Measurements from ENCODE around the gene NTPCR.
"Not testable (repeated sequence)": the region's sequence is repeated elsewhere in the genome, so short reads cannot be mapped to it uniquely, and the experiment has no call there.

Gene NTPCR

GRCh38 chr1:232921381-232921780 is 29.0 kb upstream of the NTPCR start:
- Mint-ChIP-seq H3K4me3 (no peak overlapping the region), H3K27ac (no peak overlapping the region), H3K4me1 (peaks cover 27% of the 10 kb centered on the region), H3K9me3 (no peaks in the 10 kb centered on the region), H3K36me3 (no peaks in the 10 kb centered on the region)
- ATAC-seq = no peak
- no peak for DNase-seq (ENCODE audit: low spot score in 2 of 2)

DNA sequence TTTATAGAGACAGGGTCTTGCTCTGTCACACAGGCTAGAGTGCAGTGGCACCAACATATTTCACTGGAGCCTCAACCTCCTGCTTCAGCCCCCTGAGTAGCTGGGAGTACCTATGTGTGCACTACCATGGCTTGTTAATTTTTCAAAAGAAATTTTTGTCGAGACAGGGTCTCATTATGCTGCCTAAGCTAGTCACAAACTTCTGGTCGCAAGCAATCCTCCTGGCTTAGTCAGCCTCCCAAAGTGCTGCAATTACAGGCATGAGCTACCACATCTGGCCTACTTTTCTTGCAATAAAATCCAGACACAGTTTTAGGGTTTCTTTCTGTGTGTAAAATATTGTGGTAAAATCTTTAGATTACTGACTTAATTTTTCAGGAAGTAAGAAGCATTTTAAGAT is 27.9 kb upstream of the NTPCR start:
- no peaks in the 10 kb centered on the region for H3K9me3 Mint-ChIP-seq
- no peaks in the 10 kb centered on the region for H3K36me3 Mint-ChIP-seq
- no peak overlapping the region for H3K4me3 Mint-ChIP-seq
- H3K4me1 Mint-ChIP-seq = peaks cover 20% of the 10 kb centered on the region
- DNase-seq (ENCODE audit: low spot score in 2 of 2) (no peak), ATAC-seq (no peak)
- no peak overlapping the region for H3K27ac Mint-ChIP-seq

DNA sequence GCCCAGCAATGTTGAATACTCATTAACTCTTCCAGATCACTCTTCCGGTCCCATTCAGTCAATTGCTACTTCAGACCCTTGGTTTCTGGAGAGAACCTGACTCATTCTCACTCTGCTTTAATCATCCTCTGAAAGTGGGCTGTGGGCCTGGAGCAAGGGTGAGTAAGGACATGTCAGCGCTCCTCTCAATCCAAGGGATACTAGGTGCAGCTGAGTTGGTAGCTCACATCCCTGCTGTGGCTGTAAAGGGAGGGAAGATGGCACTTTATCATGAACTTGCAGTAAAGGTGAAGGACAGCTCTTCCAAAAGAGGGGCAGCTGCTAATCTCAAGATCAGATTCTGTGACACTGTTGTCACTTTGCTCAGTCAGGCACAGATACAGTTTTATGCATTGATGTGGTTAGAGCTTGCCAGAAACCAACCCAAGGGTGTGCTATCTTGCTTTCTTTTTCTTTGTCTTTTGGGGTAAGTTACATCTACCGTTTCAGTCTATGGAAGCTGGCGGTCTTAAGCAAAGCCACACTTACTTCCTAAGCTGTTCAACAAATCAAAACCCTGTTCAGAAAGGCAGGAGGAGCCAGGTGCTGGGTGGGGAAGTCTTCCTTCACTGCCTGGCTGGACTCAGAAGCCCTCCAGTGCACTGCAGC is 26.5 kb upstream of the NTPCR start:
- Mint-ChIP-seq H3K4me3 (peak overlapping the region; percentile 28), H3K27ac (peak overlapping the region; percentile 35), H3K36me3 (no peaks in the 10 kb centered on the region), H3K4me1 (peaks cover 19% of the 10 kb centered on the region), H3K9me3 (no peaks in the 10 kb centered on the region)
- DNase-seq (ENCODE audit: low spot score in 2 of 2) (peak; percentile 23 to 67), ATAC-seq (peak; percentile 98)

DNA sequence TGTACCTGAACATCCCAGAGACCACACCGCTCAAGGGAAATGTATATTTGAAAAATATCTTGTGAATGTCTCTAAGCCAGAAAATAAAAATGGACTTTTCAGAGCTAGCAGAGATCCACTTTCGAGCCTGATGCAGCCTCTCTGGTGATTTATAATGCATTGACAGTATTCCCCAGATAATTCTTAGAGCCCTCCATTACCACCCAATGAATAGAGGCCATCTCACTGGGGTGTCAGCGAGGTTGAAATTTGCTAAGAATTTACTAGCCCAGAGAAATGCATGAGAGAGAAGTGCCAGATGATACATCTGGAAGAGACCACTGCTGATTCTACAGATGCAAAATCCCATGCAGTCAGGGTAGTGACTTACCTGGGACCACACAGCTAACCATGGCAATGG is 25.5 kb upstream of the NTPCR start:
- Mint-ChIP-seq H3K36me3 (no peaks in the 10 kb centered on the region), H3K4me1 (peaks cover 19% of the 10 kb centered on the region), H3K27ac (no peak overlapping the region), H3K4me3 (no peak overlapping the region), H3K9me3 (no peaks in the 10 kb centered on the region)
- no peak for DNase-seq (ENCODE audit: low spot score in 2 of 2)
- no peak for ATAC-seq

DNA sequence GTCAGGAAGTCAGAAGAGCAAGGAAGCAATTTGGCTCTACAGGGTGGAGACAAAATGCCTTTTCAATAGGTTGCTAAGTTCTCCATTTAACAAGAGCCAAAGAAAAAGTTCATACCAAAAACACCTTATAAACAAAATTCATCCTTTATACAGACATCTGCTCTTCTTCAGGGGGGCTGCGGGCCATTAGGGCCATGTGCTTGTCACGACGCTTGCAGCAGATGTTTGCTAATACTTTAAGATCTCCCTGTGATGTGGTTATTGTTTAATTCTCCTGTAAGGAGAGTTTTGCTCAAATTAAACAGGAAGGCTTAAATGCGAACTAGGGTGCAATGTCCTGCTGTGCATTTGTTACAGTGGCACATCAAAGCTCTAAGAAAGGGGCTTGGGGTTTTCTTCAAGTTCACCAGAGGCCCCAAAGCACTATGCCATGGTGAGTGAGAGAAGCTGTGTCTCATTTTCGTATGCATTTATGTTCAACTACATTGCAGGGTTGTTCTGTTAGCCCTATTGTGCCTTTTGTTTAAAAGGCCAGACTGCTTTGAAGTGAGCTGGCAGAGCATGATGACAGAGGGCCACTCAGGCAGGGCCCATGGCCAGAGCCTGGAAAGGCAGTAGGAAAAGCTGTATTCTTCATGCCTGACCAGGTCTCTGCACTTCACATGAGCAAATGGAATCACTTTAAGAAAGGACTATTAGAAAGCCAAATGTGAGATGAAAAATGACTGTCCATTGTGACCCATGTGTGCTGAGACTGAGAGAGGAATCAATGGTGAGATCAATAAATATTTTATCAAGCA is 24.8 kb upstream of the NTPCR start:
- Mint-ChIP-seq H3K27ac (no peak overlapping the region), H3K36me3 (no peaks in the 10 kb centered on the region), H3K4me1 (peaks cover 19% of the 10 kb centered on the region), H3K4me3 (no peak overlapping the region), H3K9me3 (no peaks in the 10 kb centered on the region)
- DNase-seq (ENCODE audit: low spot score in 2 of 2) = no peak
- no peak for ATAC-seq

GRCh38 chr1:232927166-232927565 is 23.2 kb upstream of the NTPCR start:
- H3K36me3 Mint-ChIP-seq; ATAC-seq; H3K27ac Mint-ChIP-seq; H3K9me3 Mint-ChIP-seq; DNase-seq (ENCODE audit: low spot score in 2 of 2); H3K4me3 Mint-ChIP-seq: not testable (repeated sequence)
- H3K4me1 Mint-ChIP-seq = peaks cover 19% of the 10 kb centered on the region

DNA sequence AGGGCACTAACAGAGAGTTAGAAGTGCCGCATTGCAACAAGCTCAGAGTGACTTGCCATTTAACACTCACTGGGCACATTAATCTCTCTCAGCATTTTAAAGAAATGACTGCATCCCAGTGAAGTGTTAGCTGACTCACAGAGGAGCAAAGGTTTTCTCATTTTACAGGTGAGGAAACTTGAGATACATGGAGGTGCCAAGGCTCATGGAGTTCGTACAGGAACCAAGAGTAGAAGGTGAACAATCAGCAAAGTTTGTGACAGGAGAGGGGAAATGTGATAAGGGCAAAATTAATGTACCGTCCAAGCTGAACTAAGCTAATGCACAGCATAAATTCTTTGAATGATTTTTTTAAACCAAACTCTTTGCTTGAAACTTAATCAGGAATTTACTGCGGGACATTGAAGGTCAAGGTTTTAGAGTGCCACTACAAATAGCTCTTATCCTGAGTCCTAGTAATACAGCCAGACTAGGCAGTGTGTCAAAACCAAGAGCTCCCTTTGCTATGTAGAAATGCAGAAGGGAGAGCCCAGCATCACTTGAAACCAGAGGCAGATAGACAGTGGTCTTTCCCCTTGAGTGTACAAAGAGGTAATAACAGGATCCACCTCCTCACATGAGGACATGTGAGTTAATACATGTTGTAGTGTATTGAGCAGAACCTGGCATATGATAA is 22.4 kb upstream of the NTPCR start:
- Mint-ChIP-seq H3K9me3 (no peaks in the 10 kb centered on the region), H3K4me3 (no peak overlapping the region), H3K36me3 (no peaks in the 10 kb centered on the region), H3K27ac (no peak overlapping the region), H3K4me1 (peaks cover 16% of the 10 kb centered on the region)
- no peak for DNase-seq (ENCODE audit: low spot score in 2 of 2)
- ATAC-seq = no peak

DNA sequence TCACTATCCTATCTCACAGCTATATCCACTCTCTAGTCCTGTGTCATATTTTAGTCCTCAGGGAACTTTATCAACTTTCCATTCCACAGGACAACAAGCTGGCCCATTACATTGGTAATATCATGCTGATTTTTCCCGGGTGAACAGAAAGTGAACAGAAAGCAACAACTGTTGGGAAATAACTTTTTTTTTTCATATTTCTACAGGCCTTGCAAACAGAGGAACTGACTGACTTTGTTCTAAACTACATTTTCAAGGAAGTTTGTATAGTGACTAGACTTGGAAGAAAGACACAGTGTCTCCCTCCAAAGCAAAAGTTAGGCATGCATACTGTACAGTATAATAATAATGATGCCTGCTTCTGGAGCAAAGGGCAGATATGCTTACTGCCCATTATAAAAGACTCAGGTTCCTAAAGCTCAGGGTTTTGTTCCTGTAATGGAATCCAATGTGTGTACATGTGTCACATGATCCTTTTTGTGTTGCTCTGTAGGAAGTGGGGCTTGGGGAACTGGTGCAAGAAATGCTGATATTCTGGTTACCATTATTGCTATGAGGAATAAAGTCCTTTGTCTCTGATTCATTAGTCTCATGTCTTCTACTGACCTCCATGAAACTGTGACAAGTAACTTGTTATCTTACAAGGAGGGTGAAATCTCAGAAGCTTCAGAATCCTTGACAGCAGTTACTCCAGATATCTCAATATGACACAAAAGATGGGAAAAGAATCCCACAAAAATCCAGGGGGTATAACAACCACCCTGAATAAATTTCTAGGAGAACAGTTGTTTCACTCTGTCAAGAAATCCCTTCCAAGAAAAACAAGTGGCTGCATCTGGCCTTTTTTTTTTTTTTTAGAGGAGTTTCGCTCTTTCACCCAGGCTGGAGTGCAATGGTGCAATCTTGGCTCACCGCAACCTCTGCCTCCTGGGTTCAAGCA is 17.7 kb upstream of the NTPCR start:
- Mint-ChIP-seq H3K27ac (no peak overlapping the region), H3K4me3 (no peak overlapping the region), H3K4me1 (no peaks in the 10 kb centered on the region), H3K36me3 (no peaks in the 10 kb centered on the region), H3K9me3 (no peaks in the 10 kb centered on the region)
- DNase-seq (ENCODE audit: low spot score in 2 of 2) = no peak
- no peak for ATAC-seq

GRCh38 chr1:232936941-232937340 is 13.5 kb upstream of the NTPCR start:
- no peak overlapping the region for H3K27ac Mint-ChIP-seq

DNA sequence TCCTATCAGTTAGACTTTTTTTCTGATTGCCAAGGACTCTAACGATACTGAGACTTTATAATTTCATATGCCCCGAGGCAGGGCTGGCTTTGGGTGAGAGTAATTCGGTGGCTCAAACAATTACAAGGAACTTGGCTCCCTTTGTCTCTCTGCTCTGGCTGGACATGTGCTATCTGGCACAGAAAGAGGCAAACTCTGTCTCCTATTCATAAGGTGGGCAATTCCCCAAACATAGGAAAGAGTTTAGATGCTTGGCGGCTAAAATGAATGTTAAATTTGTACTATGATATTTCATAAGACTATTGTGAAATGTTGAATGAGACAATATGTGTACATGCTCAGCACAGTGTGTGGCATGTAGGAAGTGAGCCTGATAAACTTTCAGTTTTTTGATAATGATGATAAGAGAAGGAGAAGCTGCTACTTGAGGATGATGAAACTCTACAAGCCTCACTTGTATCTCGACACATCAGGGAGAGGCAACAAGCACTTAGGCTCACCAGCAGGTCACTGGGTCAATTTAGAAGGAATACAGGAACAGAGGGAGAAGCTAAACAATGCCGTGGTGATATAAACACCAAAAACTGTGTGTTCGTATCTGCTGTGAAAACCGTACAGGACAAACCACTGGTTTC is 12.6 kb upstream of the NTPCR start:
- no peak for ATAC-seq
- H3K4me3 Mint-ChIP-seq = no peak overlapping the region
- no peaks in the 10 kb centered on the region for H3K36me3 Mint-ChIP-seq
- no peak overlapping the region for H3K27ac Mint-ChIP-seq
- no peaks in the 10 kb centered on the region for H3K9me3 Mint-ChIP-seq
- peak in 1 of 2 donors; percentile 26 for DNase-seq (ENCODE audit: low spot score in 2 of 2)
- peaks cover under 1% of the 10 kb centered on the region for H3K4me1 Mint-ChIP-seq

More at GRCh38 chr1:232936941-232937340, 13.5 kb upstream of the NTPCR start:
- DNase-seq (ENCODE audit: low spot score in 2 of 2) (no peak), ATAC-seq (no peak)
- no peaks in the 10 kb centered on the region for H3K4me1 Mint-ChIP-seq
- no peaks in the 10 kb centered on the region for H3K9me3 Mint-ChIP-seq
- H3K4me3 Mint-ChIP-seq = no peak overlapping the region
- no peaks in the 10 kb centered on the region for H3K36me3 Mint-ChIP-seq

GRCh38 chr1:232938926-232939325 is 11.5 kb upstream of the NTPCR start:
- Mint-ChIP-seq H3K4me1 (peaks cover 12% of the 10 kb centered on the region), H3K27ac (no peak overlapping the region), H3K36me3 (no peaks in the 10 kb centered on the region), H3K9me3 (no peaks in the 10 kb centered on the region), H3K4me3 (no peak overlapping the region)
- DNase-seq (ENCODE audit: low spot score in 2 of 2) (peak in 1 of 2 donors; percentile 13), ATAC-seq (no peak)

DNA sequence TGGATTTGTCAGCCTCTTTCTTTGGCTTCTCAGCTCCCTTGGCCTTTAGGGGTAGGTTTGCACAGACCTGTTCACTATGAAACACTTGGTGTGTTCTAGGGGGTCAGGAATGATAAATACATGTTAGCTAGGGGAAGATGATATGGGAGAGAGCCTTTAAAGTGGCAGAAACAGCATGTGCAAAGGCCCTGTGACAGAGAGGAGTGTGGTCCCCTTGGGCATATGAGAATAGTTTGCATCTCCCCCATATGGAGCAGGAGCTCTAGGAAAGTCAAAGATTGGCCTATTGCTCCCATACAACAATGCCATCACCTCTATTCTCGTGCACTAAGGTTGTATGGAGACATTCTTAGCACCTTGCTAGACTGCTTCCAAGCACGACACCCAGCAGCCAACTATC is 10.7 kb upstream of the NTPCR start:
- no peaks in the 10 kb centered on the region for H3K36me3 Mint-ChIP-seq
- H3K27ac Mint-ChIP-seq = no peak overlapping the region
- H3K4me3 Mint-ChIP-seq = no peak overlapping the region
- ATAC-seq = no peak
- H3K4me1 Mint-ChIP-seq = peaks cover 20% of the 10 kb centered on the region
- peak in 1 of 2 donors; percentile 25 for DNase-seq (ENCODE audit: low spot score in 2 of 2)
- H3K9me3 Mint-ChIP-seq = no peaks in the 10 kb centered on the region

DNA sequence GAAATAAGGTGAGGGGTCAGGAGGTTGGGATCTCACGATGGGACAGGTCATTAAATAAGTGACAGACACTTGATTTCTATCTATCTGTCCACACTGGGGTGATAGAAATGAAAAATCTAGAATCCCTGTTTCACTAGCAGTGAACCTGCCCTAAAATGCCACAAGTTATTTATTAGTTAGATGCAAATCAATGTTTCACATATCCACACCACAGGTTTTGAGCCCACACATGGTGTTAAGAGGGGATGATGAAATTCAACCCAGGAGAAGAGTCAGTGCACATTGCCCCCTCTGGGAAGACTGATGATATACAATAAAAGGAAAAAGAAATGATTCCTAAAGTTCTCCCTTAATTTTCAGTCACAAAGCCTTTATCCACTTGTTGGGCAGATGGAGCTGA is 10.1 kb upstream of the NTPCR start:
- Mint-ChIP-seq H3K4me3 (no peak overlapping the region), H3K9me3 (no peaks in the 10 kb centered on the region), H3K27ac (no peak overlapping the region), H3K36me3 (no peaks in the 10 kb centered on the region), H3K4me1 (peaks cover 23% of the 10 kb centered on the region)
- ATAC-seq = no peak
- no peak for DNase-seq (ENCODE audit: low spot score in 2 of 2)

DNA sequence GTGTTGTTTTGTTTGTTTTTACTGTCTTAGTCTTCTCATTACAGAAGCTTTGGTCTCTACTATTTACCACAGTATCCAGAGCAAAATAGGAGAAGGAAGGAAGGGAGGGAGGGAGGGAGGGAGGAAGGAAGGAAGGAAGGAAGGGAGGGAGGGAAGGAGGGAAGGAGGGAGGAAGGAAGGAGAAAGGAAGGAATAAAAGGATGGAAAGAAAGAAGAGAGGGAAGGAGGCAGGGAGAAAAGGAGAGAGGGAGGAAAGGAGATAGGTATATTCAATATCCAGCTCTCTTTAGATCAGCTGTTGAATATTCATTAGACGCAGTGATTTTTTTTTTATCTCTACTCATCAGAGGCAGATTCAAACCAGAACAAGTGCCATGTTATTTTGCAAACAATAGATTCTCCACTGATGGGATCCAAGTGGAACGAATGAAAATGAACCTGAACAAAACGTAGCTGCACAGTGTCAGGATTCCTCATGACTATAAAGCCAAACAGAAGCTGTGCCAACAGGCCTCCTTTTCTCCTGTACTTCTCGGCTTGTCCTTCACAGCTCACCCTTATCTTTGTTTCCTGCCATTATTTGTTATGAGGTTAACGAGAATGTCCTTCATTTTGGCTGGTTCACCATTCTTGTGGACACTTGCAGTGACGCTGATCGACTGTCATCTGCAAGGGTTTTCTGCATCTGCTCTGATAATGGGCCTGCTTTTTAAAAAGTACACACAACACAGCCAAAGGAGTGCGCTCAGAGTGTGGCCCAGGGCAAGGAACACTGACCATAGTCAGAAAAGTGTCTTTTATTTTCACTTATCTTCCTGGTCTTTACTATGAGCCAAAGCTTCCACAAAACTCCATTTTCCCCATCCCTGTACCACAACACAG is 7.8 kb upstream of the NTPCR start:
- no peak overlapping the region for H3K27ac Mint-ChIP-seq
- no peaks in the 10 kb centered on the region for H3K36me3 Mint-ChIP-seq
- DNase-seq (ENCODE audit: low spot score in 2 of 2) = no peak
- peaks cover 23% of the 10 kb centered on the region for H3K4me1 Mint-ChIP-seq
- no peaks in the 10 kb centered on the region for H3K9me3 Mint-ChIP-seq
- no peak for ATAC-seq
- H3K4me3 Mint-ChIP-seq = no peak overlapping the region
